ENCODE data around the gene GAN. TPM values are rescaled to one million over a fixed set of nuclear protein-coding genes. Genes with fewer than 3 reads are reported as not detected.

The GAN gene
- total and polyA plus RNA-seq, 9 of the 15 experiments (the other 6 are each of a cell fraction or from before 2014, with no cell fraction given): 0.83 to 15.1 (median 5.2) TPM

DNA sequence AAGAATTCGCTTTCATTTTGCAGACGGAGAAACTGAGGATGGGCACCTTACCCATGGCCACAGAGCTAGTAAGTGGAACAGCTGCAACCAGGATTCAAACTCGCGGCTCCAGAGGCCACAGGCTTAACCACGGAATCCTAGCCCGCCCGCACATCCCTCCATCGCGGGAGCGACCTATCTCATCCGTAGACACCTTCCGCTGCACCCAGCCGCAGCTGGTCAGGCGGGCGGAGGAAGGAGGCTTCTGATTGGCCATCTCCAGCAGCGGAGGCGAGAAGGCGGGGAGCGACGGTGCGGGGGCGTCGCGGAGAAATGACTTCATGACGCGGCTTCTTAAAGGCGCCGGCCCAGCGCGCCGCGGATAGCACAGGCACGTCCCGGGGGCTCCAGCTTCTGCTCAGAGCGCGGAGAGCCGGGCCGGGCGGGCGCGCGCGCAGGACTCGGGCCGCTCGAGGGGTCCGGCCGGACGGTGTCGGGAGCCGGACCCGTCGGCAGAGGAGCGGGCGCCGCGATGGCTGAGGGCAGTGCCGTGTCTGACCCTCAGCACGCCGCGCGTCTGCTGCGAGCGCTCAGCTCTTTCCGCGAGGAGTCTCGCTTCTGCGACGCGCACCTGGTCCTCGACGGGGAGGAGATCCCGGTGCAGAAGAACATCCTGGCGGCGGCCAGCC is at the start of gene GAN (continued):
- TF ChIP-seq, protein P1, sequence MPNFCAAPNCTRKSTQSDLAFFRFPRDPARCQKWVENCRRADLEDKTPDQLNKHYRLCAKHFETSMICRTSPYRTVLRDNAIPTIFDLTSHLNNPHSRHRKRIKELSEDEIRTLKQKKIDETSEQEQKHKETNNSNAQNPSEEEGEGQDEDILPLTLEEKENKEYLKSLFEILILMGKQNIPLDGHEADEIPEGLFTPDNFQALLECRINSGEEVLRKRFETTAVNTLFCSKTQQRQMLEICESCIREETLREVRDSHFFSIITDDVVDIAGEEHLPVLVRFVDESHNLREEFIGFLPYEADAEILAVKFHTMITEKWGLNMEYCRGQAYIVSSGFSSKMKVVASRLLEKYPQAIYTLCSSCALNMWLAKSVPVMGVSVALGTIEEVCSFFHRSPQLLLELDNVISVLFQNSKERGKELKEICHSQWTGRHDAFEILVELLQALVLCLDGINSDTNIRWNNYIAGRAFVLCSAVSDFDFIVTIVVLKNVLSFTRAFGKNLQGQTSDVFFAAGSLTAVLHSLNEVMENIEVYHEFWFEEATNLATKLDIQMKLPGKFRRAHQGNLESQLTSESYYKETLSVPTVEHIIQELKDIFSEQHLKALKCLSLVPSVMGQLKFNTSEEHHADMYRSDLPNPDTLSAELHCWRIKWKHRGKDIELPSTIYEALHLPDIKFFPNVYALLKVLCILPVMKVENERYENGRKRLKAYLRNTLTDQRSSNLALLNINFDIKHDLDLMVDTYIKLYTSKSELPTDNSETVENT (CRISPR knock-in tag; IDR thresholded peaks at IDR 0.05): peak; percentile 42; the same call in 1 of the 2 replicates
- no peak for TF ChIP-seq HMG20B (CRISPR knock-in tag; IDR thresholded peaks at IDR 0.05)
- TF ChIP-seq, protein P2, sequence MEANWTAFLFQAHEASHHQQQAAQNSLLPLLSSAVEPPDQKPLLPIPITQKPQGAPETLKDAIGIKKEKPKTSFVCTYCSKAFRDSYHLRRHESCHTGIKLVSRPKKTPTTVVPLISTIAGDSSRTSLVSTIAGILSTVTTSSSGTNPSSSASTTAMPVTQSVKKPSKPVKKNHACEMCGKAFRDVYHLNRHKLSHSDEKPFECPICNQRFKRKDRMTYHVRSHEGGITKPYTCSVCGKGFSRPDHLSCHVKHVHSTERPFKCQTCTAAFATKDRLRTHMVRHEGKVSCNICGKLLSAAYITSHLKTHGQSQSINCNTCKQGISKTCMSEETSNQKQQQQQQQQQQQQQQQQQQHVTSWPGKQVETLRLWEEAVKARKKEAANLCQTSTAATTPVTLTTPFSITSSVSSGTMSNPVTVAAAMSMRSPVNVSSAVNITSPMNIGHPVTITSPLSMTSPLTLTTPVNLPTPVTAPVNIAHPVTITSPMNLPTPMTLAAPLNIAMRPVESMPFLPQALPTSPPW (CRISPR knock-in tag; IDR thresholded peaks at IDR 0.05): peak; percentile 99
- TF ChIP-seq SLC30A9 (CRISPR knock-in tag; IDR thresholded peaks at IDR 0.05): no peak
- TF ChIP-seq, protein P3, sequence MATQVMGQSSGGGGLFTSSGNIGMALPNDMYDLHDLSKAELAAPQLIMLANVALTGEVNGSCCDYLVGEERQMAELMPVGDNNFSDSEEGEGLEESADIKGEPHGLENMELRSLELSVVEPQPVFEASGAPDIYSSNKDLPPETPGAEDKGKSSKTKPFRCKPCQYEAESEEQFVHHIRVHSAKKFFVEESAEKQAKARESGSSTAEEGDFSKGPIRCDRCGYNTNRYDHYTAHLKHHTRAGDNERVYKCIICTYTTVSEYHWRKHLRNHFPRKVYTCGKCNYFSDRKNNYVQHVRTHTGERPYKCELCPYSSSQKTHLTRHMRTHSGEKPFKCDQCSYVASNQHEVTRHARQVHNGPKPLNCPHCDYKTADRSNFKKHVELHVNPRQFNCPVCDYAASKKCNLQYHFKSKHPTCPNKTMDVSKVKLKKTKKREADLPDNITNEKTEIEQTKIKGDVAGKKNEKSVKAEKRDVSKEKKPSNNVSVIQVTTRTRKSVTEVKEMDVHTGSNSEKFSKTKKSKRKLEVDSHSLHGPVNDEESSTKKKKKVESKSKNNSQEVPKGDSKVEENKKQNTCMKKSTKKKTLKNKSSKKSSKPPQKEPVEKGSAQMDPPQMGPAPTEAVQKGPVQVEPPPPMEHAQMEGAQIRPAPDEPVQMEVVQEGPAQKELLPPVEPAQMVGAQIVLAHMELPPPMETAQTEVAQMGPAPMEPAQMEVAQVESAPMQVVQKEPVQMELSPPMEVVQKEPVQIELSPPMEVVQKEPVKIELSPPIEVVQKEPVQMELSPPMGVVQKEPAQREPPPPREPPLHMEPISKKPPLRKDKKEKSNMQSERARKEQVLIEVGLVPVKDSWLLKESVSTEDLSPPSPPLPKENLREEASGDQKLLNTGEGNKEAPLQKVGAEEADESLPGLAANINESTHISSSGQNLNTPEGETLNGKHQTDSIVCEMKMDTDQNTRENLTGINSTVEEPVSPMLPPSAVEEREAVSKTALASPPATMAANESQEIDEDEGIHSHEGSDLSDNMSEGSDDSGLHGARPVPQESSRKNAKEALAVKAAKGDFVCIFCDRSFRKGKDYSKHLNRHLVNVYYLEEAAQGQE (IDR thresholded peaks at IDR 0.05; ENCODE audit: borderline replicate concordance): peak; percentile 86
- TF ChIP-seq, protein P3 (CRISPR knock-in tag; IDR thresholded peaks at IDR 0.05; ENCODE audit: low read depth): peak; percentile 53; the same call in 1 of the 2 replicates
- TF ChIP-seq, protein P4, sequence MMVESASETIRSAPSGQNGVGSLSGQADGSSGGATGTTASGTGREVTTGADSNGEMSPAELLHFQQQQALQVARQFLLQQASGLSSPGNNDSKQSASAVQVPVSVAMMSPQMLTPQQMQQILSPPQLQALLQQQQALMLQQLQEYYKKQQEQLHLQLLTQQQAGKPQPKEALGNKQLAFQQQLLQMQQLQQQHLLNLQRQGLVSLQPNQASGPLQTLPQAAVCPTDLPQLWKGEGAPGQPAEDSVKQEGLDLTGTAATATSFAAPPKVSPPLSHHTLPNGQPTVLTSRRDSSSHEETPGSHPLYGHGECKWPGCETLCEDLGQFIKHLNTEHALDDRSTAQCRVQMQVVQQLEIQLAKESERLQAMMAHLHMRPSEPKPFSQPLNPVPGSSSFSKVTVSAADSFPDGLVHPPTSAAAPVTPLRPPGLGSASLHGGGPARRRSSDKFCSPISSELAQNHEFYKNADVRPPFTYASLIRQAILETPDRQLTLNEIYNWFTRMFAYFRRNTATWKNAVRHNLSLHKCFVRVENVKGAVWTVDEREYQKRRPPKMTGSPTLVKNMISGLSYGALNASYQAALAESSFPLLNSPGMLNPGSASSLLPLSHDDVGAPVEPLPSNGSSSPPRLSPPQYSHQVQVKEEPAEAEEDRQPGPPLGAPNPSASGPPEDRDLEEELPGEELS (CRISPR knock-in tag; IDR thresholded peaks at IDR 0.05; ENCODE audit: borderline replicate concordance): peak; percentile 90; the same call in 1 of the 2 replicates
- TF ChIP-seq, protein P5, sequence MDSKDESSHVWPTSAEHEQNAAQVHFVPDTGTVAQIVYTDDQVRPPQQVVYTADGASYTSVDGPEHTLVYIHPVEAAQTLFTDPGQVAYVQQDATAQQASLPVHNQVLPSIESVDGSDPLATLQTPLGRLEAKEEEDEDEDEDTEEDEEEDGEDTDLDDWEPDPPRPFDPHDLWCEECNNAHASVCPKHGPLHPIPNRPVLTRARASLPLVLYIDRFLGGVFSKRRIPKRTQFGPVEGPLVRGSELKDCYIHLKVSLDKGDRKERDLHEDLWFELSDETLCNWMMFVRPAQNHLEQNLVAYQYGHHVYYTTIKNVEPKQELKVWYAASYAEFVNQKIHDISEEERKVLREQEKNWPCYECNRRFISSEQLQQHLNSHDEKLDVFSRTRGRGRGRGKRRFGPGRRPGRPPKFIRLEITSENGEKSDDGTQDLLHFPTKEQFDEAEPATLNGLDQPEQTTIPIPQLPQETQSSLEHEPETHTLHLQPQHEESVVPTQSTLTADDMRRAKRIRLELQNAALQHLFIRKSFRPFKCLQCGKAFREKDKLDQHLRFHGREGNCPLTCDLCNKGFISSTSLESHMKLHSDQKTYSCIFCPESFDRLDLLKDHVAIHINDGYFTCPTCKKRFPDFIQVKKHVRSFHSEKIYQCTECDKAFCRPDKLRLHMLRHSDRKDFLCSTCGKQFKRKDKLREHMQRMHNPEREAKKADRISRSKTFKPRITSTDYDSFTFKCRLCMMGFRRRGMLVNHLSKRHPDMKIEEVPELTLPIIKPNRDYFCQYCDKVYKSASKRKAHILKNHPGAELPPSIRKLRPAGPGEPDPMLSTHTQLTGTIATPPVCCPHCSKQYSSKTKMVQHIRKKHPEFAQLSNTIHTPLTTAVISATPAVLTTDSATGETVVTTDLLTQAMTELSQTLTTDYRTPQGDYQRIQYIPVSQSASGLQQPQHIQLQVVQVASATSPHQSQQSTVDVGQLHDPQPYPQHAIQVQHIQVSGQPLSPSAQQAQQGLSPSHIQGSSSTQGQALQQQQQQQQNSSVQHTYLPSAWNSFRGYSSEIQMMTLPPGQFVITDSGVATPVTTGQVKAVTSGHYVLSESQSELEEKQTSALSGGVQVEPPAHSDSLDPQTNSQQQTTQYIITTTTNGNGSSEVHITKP (IDR thresholded peaks at IDR 0.05; ENCODE audit: partially characterized antibody): peak; percentile 76
